Pancreas (tissue), 10 donors: ENCODE measurements around the gene CXCL3. TPM values are rescaled to one million over a fixed set of nuclear protein-coding genes. Genes with fewer than 3 reads are reported as not detected.

Experiments used
- ATAC-seq, 4 donors: fragments of 200-7000 bp; cut with Tn5 transposase; one replicate each; pipeline versions ENCODE4 v1.8.0 to v1.9.1; 2020; ENCODE audit warnings: mild to moderate bottlenecking in 4 of 4, moderate library complexity in 4 of 4
- DNase-seq, 6 donors: peaks; one replicate each; pipeline ENCODE4 v3.0.0-alpha.2; 2020
- FAIRE-seq: peaks from 2 replicates; lab custom pipeline; 2012; peaks lifted over from hg19 to GRCh38; lab: Jason Lieb, UNC
- H3K27ac ChIP-seq, 4 donors: fragments of 200-600 bp; sonication (generic); 1 replicate in 3 of 4; 2 replicates in 1 of 4; pipeline versions ENCODE4 v1.5.0 to v1.8.0; 2020
- H3K27me3 ChIP-seq, 4 donors: fragments of 200-600 bp; one replicate each; pipeline ENCODE4 v1.8.0; 2021
- H3K36me3 ChIP-seq, 3 donors: fragments of 200-600 bp; sonication (generic) in 1 of 3; one replicate each; pipeline versions ENCODE4 v1.5.0 to v1.8.0; 2020 to 2021
- H3K4me1 ChIP-seq, 3 donors: fragments of 200-600 bp; one replicate each; pipeline ENCODE4 v1.8.0; 2021
- H3K4me3 ChIP-seq, 4 donors: fragments of 200-600 bp; sonication (generic) in 2 of 4; one replicate each; pipeline versions ENCODE4 v1.5.0 to v1.8.0; 2020 to 2021
- H3K9me3 ChIP-seq, 4 donors: fragments of 200-600 bp; one replicate each; pipeline ENCODE4 v1.8.0; 2021
- CTCF ChIP-seq, 4 donors: fragments of 200-600 bp; sonication (generic) in 3 of 4; IDR thresholded peaks; one replicate each; pipeline versions ENCODE4 v1.5.0 to v1.8.0; 2021; ENCODE audit warnings: antibody characterized with exemption in 4 of 4
- WGBS, 2 donors: extraction: QIAGEN DNeasy Blood & Tissue Kit; methylation state at CpG; one replicate each; pipeline ENCODE4 v1.1.7; 2013; 5-methylcytosine and 5-hydroxymethylcytosine counted together
- intact Hi-C, 3 donors: fragments of 100-400 bp; cut with DNase I; formaldehyde crosslinking; loops; one replicate each; pipeline versions ENCODE4 v1.11.1 to v1.14.2; 2022
- polyA plus RNA-seq, 2 donors: library from polyadenylated mRNA; stranded (reverse); fragments of 200-250 nt; gene quantifications; one replicate each; pipeline ENCODE4 v1.2.3, GENCODE V29; 2013
- total RNA-seq, 6 donors: library from RNA; stranded (reverse); fragmentation: NEBNext Ultra II Directional in 4 of 6; extraction: Animal tissue kit (Norgen Biotek cat#: 25700) in 4 of 6; gene quantifications; one replicate each; pipeline versions ENCODE4 v1.2.1 to v1.2.4, GENCODE V29; 2021 to 2023
- donor health status: healthy with polysubstance abuse.
- donor health status: DM: no; HTN: no; CAD: no; lungs with moderate emphysema.
- donor health status: DM: no; HTN: no; CAD: no.
- donor health status: control.
- donor health status: control.
- donor health status: Bipolar disorder and iron deficiency.
- donor health status: DM: yes; HTN: yes; CAD: no.
- donor health status: DM: no; HTN: no; CAD: no.
- donor health status: DM: no; HTN: no; CAD: no.
- donor health status: DM: yes; HTN: yes; CAD: no.

Gene CXCL3
- total and polyA plus RNA-seq, 8 donors, result 0.60 to 7.3 (median 2.0) TPM

GRCh38 chr4:74016068-74016467 lies 22.4 kb downstream of the CXCL3 start:
- TF ChIP-seq CTCF (IDR thresholded peaks at IDR 0.05), result no peak
- ATAC-seq, result no peak

GRCh38 chr4:74015126-74015780 lies 23.2 kb downstream of the CXCL3 start:
- Histone ChIP-seq H3K9me3 (no peaks in the 10 kb centered on the region), H3K27me3 (no peaks in the 10 kb centered on the region), H3K4me3 (no peak overlapping the region), H3K4me1 (no peaks in the 10 kb centered on the region), H3K27ac (no peak overlapping the region), H3K36me3 (no peaks in the 10 kb centered on the region)
- no peak for TF ChIP-seq CTCF (IDR thresholded peaks at IDR 0.05)
- FAIRE-seq, result no peak
- no peak for ATAC-seq
- 86 to 87% methylated on average over 3 of the region's 3 CpGs for WGBS, 2 donors
- DNase-seq, result no peak
- intact Hi-C loops, result no loop called here

More at GRCh38 chr4:74016068-74016467, 22.4 kb downstream of the CXCL3 start:
- no peaks in the 10 kb centered on the region for H3K36me3 ChIP-seq
- DNase-seq (no peak), FAIRE-seq (no peak)
- no peaks in the 10 kb centered on the region for H3K4me1 ChIP-seq
- H3K27me3 ChIP-seq, result no peaks in the 10 kb centered on the region
- no peak overlapping the region for H3K27ac ChIP-seq
- H3K4me3 ChIP-seq, result no peak overlapping the region
- intact Hi-C loops, result no loop called here
- H3K9me3 ChIP-seq, result no peaks in the 10 kb centered on the region
- 76 to 77% methylated on average over 1 of the region's 1 CpG for WGBS, 2 donors

- Histone ChIP-seq H3K27me3 (no peaks in the 10 kb centered on the region), H3K4me1 (no peaks in the 10 kb centered on the region), H3K36me3 (no peaks in the 10 kb centered on the region), H3K4me3 (no peak overlapping the region), H3K9me3 (no peaks in the 10 kb centered on the region), H3K27ac (no peak overlapping the region)
- intact Hi-C loops, result no loop called here
- TF ChIP-seq CTCF (IDR thresholded peaks at IDR 0.05), result no peak
- ATAC-seq (no peak), DNase-seq (no peak), FAIRE-seq (no peak)
- WGBS, 2 donors, result 29 to 33% methylated on average over 1 of the region's 1 CpG
Measured at GRCh38 chr4:74014332-74014731, 24.2 kb downstream of the CXCL3 start.

GRCh38 chr4:74013264-74013663 lies 25.2 kb downstream of the CXCL3 start:
- H3K27ac ChIP-seq, result no peak overlapping the region
- no peak for ATAC-seq
- intact Hi-C loops, result no loop called here
- no peaks in the 10 kb centered on the region for H3K4me1 ChIP-seq
- H3K27me3 ChIP-seq, result no peaks in the 10 kb centered on the region
- H3K36me3 ChIP-seq, result no peaks in the 10 kb centered on the region
- no peak for FAIRE-seq
- no peak for DNase-seq
- no peak for TF ChIP-seq CTCF (IDR thresholded peaks at IDR 0.05)
- no peak overlapping the region for H3K4me3 ChIP-seq
- WGBS, 2 donors, result 49 to 58% methylated on average over 2 of the region's 2 CpGs
- no peaks in the 10 kb centered on the region for H3K9me3 ChIP-seq

GRCh38 chr4:74012130-74012529 lies 26.4 kb downstream of the CXCL3 start:
- Histone ChIP-seq H3K4me3 (no peak overlapping the region), H3K27me3 (no peaks in the 10 kb centered on the region), H3K4me1 (no peaks in the 10 kb centered on the region), H3K36me3 (no peaks in the 10 kb centered on the region), H3K9me3 (no peaks in the 10 kb centered on the region), H3K27ac (no peak overlapping the region)
- 62 to 70% methylated on average over 4 of the region's 4 CpGs for WGBS, 2 donors
- DNase-seq (no peak), ATAC-seq (peak in 1 of 4 donors; percentile 62), FAIRE-seq (no peak)
- TF ChIP-seq CTCF (IDR thresholded peaks at IDR 0.05), result no peak
- intact Hi-C loops, result no loop called here
